Stimulated activated CD8-positive, alpha-beta memory T cell treated with anti-CD3 and anti-CD28 coated beads, Interleukin-15, amount 100 ng/mL, for 4 hours (primary cell): ENCODE measurements around the gene TAGAP.

Experiments
- DNase-seq, 2 donors: peaks; one replicate each; pipeline ENCODE4 v3.0.0-alpha.2; 2020; ENCODE audit warnings: low read depth in 2 of 2

Gene TAGAP

GRCh38 chr6:159044899-159045727 lies at the start of gene TAGAP:
Gene TAGAP (minus strand): TSS chr6:159044991. CDS start chr6:159044146, 845 bp downstream.
- peak; percentile 68 to 86 for DNase-seq

DNA sequence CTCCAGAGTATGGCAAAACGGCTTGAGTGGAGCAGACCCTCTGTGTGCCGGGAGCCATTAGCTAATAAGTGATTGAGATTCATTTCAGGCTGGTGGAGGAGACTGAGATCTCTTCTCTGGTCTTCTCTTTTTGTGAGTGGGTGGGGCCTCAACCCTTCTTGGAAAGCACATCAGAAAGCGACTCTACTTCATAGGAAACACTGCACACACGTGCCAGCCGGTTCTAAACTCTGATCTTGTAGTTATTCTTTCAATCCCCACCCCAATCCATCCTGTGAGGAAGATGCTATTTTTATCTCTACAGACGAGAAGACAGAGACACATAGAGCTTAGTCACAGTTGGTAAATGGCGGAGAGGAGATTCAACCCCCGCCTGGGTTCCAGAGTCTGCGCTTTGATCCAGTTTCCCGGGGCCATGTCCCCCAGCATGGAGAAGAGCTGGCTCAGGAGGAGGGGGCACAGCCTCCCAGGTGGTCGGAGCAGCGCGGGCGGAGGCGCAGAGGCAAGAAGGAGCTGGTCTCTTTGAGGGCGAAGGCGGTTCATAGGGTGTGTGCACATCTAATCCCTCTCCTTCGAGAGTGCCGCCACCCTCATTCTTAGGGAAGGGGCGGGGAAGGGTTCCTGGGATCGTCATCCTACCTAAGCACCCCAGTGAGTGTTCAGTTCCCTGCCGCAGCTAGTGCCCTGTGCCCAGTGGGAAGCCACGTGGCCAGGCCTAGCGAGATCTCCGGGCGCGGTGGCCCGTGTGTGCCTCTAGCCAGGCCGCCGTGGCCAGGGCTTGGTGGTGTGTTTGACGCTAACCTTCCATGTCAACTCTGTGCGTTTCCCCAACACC lies 49.0 kb upstream of the TAGAP start:
- DNase-seq, result no peak

- no peak for DNase-seq
Observed at GRCh38 chr6:159092631-159093030, 47.8 kb upstream of the TAGAP start.

DNA sequence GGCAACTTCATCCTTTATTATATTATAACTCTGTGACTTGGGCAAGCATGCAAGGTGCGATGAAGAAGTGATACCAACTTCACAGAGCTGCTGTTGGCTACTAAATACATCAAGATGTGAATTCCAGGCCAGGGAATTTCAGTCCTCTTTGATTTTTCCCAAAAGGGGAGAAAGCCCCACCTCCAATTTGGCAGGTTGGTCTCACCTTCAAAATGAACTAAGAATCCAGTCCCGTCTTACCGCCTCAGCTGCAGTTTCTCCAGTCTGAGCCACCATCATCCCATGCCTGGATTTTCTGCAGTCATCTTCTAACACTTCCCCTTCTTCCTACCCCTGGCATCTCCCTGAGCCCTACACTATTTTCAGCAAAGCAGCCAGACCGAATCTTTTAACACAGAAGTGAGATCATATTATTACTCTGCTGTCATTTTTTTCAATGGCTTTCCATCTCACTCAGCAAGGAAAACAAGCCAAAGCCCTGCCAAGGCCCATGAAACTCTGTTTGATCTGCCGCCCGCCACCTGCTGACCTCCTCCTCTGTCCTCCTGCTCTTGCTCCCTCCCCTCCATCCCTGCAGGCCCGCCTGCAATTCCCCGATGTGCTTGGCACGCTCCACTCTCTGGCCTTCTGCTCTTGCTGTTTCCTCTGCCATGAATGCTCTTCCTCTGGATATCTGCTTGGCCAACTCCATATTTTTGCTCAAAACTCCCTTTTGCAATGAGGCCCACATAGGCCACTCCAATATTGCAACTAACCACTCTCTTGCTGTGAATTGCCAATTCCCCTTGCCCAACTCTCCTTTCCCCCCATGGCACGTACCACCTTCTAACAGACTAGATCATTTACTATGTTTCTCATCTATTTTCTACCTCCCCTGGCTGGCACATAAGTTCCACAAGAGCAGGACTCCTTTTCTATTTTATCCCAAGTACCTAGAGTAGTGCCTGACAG lies 46.0 kb upstream of the TAGAP start:
- DNase-seq, result no peak

DNA sequence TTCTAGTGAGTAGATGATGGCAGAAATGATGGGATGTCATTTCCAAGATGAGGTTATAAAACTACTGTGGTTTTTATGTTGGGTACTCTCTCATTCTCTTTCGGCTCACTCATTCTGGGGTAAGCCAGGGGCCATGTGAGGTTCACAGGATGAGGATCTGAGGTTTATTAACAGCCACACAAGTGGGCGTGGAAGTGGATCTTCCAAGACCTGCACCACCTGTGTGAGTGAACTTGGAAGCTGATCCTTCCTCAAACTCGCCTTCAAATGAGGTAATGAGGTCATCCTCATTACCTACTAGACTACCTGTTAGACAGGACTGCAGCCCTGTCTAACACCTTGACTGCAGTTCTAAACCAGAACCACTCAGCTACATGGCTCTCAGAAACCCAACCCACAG lies 45.1 kb upstream of the TAGAP start:
- DNase-seq, result no peak

- no peak for DNase-seq
Observed at GRCh38 chr6:159089443-159089842, 44.7 kb upstream of the TAGAP start.

- no peak for DNase-seq
Observed at GRCh38 chr6:159086033-159086618, 41.3 kb upstream of the TAGAP start.

DNA sequence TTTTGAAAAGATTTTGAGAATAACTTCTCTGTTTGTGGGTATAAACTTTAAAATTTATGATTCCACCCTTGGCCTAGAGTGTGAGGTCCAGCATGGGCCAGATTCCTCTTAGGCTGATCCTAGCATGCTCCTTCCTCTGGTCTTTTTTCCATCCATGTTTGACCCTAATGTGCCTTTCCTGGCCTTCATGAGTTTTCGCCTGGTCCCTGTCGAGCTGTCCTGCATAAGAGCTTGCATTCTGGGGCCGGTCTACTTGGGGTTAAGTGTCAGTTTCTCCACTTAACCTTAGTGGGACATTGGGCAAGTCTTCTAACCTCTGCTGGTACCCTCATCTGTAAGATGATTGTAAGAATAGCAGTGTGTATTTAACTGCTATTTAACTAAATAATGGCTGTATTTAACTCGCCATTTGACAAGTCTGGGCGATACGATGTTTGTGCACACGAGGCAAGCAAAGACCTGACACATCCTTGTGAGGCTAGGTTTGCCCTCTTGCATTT lies 40.7 kb upstream of the TAGAP start:
- DNase-seq, result no peak

DNA sequence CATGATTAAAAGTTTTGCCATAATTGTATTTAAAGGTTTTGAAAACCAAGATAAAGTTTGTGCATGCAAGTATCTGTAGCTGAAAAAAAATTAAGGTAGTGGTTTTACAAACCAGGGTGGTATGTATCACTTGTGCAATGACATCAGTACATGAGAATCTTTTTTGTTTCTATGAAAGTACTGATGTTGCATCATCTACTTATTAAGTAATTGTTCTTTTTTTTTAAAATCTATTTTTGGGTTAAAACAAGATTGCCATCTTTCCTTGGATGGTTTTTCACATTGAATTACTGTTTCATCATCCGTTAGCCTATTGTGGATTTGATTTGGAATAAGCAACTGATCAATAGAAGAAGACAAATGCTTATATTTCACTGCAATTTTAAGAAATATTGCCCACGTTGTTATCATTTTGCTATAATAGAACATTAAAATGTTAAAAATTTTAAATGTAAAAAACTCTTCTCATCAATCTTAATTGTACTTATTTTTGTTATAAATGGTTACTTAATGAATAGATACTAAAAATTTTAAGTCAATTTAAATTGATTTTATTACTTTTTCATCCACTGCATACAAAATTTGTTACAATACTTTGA lies 39.8 kb upstream of the TAGAP start:
- DNase-seq, result no peak

- DNase-seq, result no peak
Observed at GRCh38 chr6:159083146-159083545, 38.4 kb upstream of the TAGAP start.

- DNase-seq, result no peak
Observed at GRCh38 chr6:159082039-159082815, 37.4 kb upstream of the TAGAP start.

DNA sequence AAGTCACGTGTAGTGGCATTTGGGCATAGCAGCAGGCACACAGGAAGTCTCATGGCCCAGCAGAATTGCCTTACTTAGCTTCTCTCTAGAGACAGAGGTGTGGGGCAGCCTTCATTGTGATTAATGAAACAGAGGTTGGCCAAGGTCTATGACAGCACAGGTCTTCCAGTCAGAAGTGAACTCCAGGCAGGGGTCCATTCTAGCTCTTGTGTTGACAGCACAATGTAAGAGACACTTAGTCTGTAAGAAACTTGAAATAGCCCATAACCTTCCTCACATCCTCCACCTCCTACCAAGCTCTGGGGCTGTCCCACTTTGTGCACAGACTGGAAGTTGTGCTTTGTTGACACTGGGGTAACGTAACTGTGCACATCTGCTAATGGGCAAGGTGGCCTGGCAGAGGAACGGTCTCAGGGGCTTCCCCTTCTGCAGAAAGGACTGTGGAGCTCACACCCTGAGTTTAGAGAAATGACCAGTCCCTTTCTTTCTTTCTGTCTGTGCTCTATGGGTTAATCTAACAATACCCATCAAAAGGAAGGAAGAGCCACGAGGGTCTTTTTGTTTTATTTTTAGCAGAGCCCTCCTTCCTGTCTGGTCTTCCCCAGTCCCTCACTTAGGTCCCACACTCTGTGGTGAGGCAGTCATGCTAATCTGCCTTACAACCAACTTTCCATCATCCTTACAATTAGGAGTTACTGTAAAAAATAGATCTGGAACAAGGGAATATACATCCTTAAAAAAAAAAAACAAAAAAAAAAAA lies 35.6 kb upstream of the TAGAP start:
- DNase-seq, result no peak

DNA sequence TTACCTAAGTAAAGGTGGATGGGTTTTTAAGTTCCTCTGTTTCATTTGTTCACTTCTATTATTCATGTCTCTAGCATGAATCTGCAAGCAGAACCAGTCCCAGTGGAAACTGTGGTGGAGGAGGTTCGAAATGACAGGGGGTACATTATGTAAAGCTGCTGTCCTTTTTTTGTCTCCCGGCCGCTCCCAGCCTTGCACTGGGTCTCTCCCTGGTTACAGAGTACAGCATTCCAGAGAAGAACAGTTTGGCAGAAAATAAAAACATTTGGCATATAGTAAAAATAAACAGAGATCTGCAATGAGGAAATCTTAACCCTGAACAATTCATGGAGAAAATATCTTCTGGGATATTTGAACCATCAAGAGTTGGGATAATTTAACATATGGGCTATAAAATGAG lies 34.6 kb upstream of the TAGAP start:
- DNase-seq, result no peak

DNA sequence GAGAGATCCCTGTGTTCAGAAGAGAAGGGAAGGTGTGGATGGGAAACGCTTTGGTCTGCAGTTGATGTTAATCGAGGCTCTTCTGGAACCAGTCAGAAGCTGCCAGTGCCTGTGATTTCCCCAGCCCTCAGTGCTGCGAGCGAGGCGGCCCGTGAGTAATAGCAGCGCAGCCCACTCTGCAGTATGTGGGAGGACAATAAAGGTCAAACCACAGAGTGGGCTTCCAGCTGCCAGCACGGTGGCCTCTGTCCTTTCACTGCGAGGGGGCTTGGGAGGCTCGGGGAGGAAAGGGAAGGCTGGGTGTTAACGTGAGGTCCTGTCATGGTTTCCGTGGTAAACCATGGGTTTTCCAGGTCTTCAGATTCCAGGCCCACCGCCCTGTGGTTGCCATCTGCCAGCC lies 32.3 kb upstream of the TAGAP start:
- DNase-seq, result peak; percentile 58 to 65

DNA sequence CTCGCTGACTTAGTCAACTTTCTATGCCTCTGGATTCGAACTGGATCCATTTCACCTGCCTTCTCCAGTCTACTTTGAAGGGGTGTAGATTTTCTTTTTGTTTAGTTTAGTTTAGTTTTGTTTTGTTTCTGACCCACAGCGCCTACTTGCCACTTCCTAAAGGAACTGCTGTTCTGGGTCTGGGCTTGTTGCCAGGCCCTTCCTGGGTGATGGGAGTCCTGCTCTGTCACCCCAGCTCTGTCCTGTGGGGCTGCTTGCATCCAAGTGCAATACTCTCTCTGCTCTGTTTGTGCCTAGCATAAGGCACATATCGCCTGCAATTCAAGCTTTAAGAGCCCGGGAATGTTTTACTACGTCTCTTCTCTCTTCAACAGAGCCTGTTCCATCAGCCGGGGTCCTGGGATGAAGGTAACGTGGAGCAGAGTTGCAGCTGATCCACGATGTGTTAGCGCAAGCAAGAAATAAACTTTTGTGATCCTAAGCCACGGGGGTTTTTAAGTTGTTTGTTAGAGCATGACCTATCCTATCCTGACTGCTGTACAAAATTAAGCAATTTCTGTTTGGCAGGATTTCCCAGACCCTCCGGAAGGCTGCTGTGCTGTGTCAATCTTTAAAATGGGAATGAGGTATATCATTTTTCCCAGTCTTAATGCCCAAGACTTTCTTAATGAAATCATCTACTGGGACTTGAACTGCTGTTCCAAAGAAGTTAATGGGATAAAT lies 30.9 kb upstream of the TAGAP start:
- no peak for DNase-seq

DNA sequence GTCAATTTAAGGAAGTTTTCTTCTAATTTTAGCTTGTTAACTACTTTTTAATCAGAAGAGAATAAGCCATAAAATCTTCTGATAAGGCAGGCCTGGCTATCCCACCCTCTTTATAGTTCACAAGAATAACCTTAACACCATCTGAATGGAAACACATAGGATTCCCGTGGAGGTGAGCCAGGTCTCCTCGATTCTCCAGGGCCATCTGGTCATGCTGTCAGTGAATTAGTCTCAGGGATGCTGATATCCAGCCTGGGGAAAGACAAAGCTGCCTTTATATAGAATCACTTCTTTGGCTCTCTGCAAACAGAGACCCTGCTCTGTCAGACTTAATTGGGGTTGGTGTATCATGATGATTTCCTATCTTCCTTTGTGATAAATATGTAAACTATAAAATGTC lies 30.1 kb upstream of the TAGAP start:
- no peak for DNase-seq

DNA sequence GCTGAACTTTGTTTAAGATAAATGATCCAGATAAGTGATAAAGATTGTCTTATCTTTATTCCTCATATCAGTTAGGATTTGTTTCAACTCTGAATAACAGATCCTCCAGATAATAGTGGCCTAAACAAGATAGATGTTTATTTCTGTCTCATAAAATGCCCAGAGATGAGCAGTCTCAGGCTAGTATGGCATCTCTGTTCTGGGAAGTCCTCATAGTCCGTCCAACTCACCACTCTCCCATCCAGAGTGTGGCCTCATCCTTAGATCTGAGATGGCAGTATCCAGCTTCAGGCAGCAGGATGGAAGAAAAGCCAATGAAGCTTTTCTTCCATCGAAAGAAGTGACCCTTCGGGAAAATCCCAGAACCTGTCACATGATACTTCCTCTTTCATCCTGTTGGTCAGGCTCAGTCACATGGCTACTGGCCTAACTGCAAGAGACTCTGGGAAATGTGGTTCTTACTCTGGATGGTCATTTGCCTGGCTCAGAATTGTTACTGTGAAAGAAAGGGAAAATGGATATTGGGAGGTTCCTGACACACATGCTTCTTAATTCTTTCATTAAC lies 29.4 kb upstream of the TAGAP start:
- no peak for DNase-seq
